Mesenteric fat pad (tissue), 1 donor: ENCODE measurements around the gene SESN1. TPM values are rescaled to one million over a fixed set of nuclear protein-coding genes. Genes with fewer than 3 reads are reported as not detected.
"Not testable (repeated sequence)": the region's sequence is repeated elsewhere in the genome, so short reads cannot be mapped to it uniquely, and the experiment has no call there.

Source experiments
- DNase-seq: peaks from one replicate; pipeline ENCODE4 v3.0.0-alpha.2; 2020; ENCODE audit warnings: low spot score
- total RNA-seq: library from RNA; stranded (reverse); fragmentation: NEBNext Ultra II Directional; extraction: Animal tissue kit (Norgen Biotek cat#: 25700); gene quantifications from one replicate; pipeline ENCODE4 v1.2.1, GENCODE V29; 2021
- donor health status: DM: yes; HTN: yes; CAD: no.

SESN1 gene
- total RNA-seq, 1 donor from 2014 or later: 42.8 TPM

DNA sequence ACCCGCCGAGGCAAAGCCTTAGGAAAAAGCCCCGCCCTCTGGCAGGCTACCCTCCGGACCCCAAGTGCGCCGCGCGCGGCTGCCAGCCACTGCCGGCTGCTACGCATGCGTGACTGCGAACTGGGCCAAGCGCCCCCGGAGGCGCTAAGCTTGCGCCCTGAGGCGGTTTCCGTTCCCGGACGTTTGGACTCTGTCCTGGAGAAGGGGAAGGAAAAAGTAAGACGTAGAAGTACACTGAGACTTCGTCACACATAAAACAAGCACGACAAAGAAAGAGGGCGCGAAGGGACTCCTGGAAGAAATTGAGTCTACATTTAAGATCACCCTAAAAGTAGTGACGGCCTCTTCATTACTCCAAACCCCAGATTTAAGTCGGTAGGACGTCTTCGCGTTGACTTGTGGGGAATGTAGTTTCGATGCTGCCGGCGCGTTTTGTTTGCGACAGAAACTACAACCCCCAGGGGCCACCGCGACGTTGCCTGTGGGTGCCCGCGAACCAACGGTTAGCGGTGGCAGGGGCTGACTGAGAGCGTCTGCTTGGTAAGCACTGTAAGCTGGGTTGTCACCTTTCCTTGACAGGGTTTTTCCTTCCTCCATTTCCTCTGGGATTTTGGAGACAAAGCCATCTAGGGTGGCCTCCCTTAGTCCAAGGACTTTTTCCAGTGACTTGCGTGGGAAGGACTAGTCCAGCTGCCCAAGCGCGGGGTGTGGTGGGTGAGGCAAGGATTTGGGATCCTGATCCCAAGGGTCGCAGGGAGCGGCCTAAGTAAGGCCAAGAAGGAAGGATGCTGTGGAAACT is 589 bp upstream of the SESN1 start, which contains the start of gene CEP57L1:
Gene CEP57L1, plus strand, starts transcription at position 472 of the 799 bp plus-strand sequence. CDS start 49,715 bp downstream, outside the sequence.
- DNase-seq: peak; percentile 99

DNA sequence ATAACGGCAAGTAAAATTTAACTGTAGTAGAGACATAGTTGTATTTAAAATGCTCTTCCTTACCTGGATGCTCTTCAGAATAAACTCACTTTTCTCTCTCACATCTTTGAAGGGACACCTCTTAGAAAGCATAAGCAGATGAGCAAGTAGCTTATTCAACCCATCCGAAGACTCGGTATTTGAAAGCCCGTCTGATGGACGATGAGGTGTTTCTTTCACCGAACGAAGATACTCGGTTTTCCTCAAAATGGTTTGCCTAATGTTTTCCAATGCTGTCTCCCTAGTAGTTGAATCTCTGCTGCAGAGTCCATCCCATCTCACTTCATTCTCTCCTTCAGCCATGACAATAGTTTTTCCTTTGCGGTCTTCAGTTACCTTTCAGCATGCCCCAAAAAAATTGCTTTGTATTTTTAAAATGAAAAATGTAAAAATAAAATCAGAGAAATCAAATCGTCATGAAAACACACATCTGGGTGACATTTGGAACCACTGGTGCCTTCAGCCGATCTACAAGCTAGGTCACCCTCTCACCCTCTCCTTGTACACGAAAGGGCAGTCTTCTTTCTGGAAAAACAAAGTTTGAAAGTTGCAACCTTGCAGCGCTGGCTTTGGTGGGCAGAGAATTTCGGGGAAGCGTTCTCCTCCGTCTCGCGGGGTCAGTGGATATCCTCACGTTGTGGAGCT is 772 bp downstream of the SESN1 start:
- no peak for DNase-seq

GRCh38 chr6:109092074-109092473 is 2.6 kb downstream of the SESN1 start:
- no peak for DNase-seq

GRCh38 chr6:109091314-109092024 is 3.2 kb downstream of the SESN1 start:
- no peak for DNase-seq

DNA sequence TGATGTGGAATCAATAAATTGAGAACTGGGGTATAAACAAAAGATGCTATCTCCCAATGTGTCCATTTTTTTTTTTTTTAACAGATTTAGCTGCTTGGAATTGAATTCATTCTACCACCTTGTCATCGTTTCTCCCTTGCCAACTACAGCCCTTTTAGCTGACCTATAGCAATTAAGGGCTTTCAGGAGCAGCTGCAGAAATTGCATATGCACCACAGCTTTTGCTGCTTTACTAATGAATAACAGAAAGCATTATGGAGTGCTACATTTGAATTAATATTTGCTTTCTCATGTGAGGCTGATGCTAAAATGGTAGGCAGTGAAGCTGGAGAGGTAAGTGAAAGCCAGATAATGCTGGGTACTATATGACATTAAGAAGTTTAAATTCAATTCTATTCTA is 5.7 kb downstream of the SESN1 start:
- no peak for DNase-seq

- no peak for DNase-seq
Observed at GRCh38 chr6:109087661-109088264, 6.9 kb downstream of the SESN1 start.

DNA sequence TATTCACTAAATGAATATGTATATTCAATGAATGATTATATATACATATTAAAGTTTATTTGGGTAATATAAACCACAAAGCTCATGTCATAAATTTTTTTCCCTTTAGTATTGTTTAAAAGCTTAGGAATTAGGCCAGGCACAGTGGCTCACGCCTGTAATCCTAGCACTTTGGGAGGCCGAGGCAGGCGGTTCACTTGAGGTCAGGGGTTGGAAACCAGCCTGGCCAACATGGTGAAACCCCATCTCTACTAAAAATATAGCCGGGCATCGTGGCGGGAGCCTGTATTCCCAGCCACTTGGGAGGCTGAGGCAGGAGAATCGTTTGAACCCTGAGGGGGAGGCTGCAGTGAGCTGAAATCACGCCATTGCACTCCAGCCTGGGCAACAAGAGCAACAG is 10.5 kb downstream of the SESN1 start:
- DNase-seq: not testable (repeated sequence)

GRCh38 chr6:109083657-109084056 is 11.0 kb downstream of the SESN1 start:
- DNase-seq: no peak

GRCh38 chr6:109082188-109082577 is 12.5 kb downstream of the SESN1 start:
- no peak for DNase-seq

DNA sequence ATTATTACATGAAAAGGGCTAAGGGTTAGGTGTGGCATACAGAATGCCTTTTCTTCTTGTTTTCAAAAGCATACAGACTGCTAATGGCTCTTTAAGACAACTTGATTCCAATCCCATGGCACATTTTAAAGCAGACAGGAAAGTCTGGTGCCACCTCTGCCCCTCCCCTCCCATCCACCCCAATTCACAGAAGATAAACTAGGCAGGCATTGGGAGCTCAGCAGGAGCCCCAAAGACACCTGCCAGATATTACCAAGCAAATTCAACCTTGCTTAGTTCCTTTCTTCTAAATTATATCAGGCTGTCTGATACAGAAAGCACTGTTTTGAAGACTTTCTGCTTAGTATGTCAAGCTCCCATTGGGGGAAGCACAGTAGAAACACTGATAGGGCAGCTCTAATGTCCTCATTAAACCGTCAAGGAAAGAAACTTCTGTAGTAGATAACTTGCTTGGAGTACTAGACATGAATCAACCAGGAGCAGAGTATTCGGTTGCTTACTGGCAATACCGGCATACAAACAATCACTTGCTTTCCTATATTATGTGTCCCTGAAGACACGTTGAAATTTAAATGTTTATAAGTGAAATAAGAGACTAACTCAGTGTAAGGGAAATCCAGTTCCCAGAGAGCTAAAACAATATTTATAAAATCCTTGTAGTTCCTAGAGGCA is 13.0 kb downstream of the SESN1 start:
- no peak for DNase-seq

DNA sequence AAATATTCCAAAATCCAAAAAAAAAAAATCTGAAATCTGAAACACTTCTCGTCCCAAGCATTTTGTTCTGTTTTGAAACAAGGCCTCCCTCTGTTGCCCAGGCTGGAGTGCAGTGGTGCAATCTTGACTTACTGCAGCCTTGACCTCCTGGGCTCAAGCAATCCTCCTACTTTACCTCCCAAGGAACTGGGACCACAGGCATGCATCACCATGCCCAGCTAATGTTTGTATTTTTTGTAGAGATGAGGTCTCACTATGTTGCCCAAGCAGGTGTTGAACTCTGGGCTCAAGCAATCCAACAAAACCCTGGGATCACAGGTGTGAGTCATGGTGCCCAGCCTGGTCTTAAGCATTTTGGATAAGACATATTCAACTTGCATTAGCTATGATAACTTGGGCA is 13.6 kb downstream of the SESN1 start:
- DNase-seq: no peak

- DNase-seq: no peak
Observed at GRCh38 chr6:109079981-109080380, 14.7 kb downstream of the SESN1 start.

- DNase-seq: no peak
Observed at GRCh38 chr6:109076377-109076776, 18.3 kb downstream of the SESN1 start.

- DNase-seq: no peak
Observed at GRCh38 chr6:109075934-109076333, 18.7 kb downstream of the SESN1 start.

DNA sequence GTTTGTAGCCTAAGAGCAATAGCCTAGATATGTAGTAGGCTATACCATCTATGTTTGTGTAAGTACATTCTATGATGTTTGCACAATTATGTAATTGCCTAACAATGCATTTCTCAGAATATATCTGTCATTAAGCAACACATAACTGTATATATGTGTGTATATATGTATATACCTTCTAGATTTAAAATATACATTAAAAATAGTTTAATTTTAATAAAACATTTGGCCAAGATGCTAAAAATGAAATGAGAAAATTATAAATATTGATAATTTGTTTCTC is 20.6 kb downstream of the SESN1 start:
- no peak for DNase-seq

GRCh38 chr6:109073344-109074132 is 21.1 kb downstream of the SESN1 start:
- no peak for DNase-seq

- no peak for DNase-seq
Observed at GRCh38 chr6:109071125-109071917, 23.3 kb downstream of the SESN1 start.

- no peak for DNase-seq
Observed at GRCh38 chr6:109069746-109070145, 24.9 kb downstream of the SESN1 start.

DNA sequence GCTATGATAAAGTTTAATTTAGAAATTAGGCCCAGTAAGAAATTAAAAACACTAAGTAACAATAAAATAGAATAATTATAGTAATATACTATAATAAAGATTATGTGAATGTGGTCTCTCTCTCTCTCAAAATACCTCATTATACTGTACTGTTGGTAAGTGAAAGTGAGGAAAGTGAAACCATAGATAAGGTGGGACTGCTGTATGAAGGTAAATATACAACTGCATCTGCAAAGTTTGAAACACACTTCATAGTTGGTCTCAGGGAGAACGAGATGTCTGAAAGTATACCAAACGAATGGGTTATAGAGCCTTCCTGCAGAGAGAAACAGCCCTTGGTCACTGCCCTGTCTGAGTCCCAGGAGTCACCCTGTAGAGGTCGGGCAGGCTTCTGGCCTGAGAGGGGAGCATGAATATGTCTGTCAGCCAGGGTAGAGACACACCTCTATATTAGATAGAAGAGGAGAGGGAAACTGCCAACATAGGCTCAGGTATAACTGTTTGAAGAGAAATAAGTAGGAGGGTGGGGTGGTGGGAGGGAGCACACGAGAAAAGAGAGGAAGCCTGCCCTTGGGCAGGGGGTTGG is 31.8 kb downstream of the SESN1 start:
- no peak for DNase-seq
